HG03558 (cell line): ENCODE results near the gene TPST1.

Experiments used
- ATAC-seq: cut with Tn5 transposase; IDR thresholded peaks from one replicate; pipeline ENCODE4 v1.9.1; 2021; ENCODE audit warnings: moderate number of reproducible peaks; ENCODE audit not compliant: unreplicated experiment; ENCODE audit errors: extremely low read depth

The TPST1 gene

GRCh38 chr7:66236713-66237303 lies 31.7 kb downstream of the TPST1 start:
- ATAC-seq, result no peak

GRCh38 chr7:66237906-66238772 lies 33.0 kb downstream of the TPST1 start:
- ATAC-seq, result no peak

- no peak for ATAC-seq
Measured at GRCh38 chr7:66238773-66239466, 33.8 kb downstream of the TPST1 start.

GRCh38 chr7:66239467-66239856 lies 34.3 kb downstream of the TPST1 start:
- ATAC-seq, result no peak

GRCh38 chr7:66245008-66245407 lies 39.9 kb downstream of the TPST1 start:
- ATAC-seq, result no peak

GRCh38 chr7:66246554-66247171 lies 41.5 kb downstream of the TPST1 start:
- no peak for ATAC-seq

GRCh38 chr7:66247380-66248078 lies 42.4 kb downstream of the TPST1 start:
- ATAC-seq, result no peak

GRCh38 chr7:66250711-66251110 lies 45.6 kb downstream of the TPST1 start:
- ATAC-seq, result no peak

- ATAC-seq, result no peak
Measured at GRCh38 chr7:66255534-66256100, 50.5 kb downstream of the TPST1 start.

GRCh38 chr7:66256281-66256680 lies 51.1 kb downstream of the TPST1 start:
- ATAC-seq, result no peak

- no peak for ATAC-seq
Measured at GRCh38 chr7:66257481-66257880, 52.3 kb downstream of the TPST1 start.

GRCh38 chr7:66258409-66258808 lies 53.3 kb downstream of the TPST1 start:
- no peak for ATAC-seq

- ATAC-seq, result no peak
Measured at GRCh38 chr7:66261941-66262340, 56.8 kb downstream of the TPST1 start.

GRCh38 chr7:66263936-66264335 lies 58.8 kb downstream of the TPST1 start:
- no peak for ATAC-seq

- no peak for ATAC-seq
Measured at GRCh38 chr7:66265566-66265965, 60.4 kb downstream of the TPST1 start.

GRCh38 chr7:66267249-66267648 lies 62.1 kb downstream of the TPST1 start:
- ATAC-seq, result no peak

GRCh38 chr7:66269978-66270377 lies 64.8 kb downstream of the TPST1 start:
- ATAC-seq, result no peak

- ATAC-seq, result no peak
Measured at GRCh38 chr7:66272321-66272720, 67.2 kb downstream of the TPST1 start.

- no peak for ATAC-seq
Measured at GRCh38 chr7:66276363-66276762, 71.2 kb downstream of the TPST1 start.

- ATAC-seq, result no peak
Measured at GRCh38 chr7:66277492-66277891, 72.4 kb downstream of the TPST1 start.
